Testis (tissue), 2 donors: ENCODE measurements around the gene ZNF414.

ENCODE experiments used
- CTCF ChIP-seq, 3 experiments: fragments of 450-650 bp in 2 of 3; fragments of 200-600 bp in 1 of 3; sonication (generic) in 1 of 3; IDR thresholded peaks; one replicate each; pipeline ENCODE4 v1.5.1; 2016 to 2019; ENCODE audit warnings: antibody characterized with exemption in 3 of 3, mild to moderate bottlenecking in 2 of 3, moderate library complexity in 1 of 3
- POLR2A ChIP-seq: fragments of 450-650 bp; IDR thresholded peaks from one replicate; pipeline ENCODE4 v1.6.1; 2017; ENCODE audit warnings: antibody characterized with exemption, mild to moderate bottlenecking, moderate library complexity

DNA sequence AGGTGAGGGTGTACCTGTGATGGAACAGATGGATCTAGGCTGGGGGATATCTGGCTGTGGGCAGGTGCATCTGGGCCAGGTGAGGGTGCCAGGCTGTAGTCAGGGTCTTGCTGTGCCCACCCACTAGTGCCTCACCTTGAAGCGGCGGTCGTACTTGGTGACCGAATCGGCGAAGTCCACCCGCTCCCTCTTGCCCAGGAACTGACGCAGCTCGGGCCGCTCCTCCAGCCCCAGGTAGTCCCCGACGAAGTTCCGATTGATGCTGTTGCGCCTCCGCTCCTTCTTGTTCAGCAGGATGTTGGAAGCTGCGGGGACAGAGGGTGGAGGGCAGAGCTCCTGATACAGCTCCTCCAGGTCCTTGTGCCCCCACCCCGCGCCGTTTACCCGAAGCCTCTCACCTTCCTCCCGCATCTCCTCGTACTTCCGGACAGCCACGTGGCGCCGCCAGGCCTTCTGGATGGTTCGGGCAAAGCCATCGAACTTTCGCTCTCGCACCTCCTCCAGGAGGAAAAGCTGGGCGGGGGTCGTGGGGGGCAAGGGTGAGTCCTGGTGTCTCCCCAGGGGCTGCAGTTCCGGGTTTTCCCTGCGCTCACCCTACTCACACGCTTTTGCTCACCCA is 16.2 kb upstream of the ZNF414 start:
- no peak for TF ChIP-seq CTCF (IDR thresholded peaks at IDR 0.05)
- TF ChIP-seq POLR2A: no peak
